GM23338 (cell line): Measurements from ENCODE around the gene TRIM34. TPM values are rescaled to one million over a fixed set of nuclear protein-coding genes. Genes with fewer than 3 reads are reported as not detected.
A peak's percentile ranks its signal among the peaks of the same experiment; 100 is the strongest.
"Not testable (repeated sequence)": the region's sequence is repeated elsewhere in the genome, so short reads cannot be mapped to it uniquely, and the experiment has no call there.

ENCODE experiments used
- ATAC-seq: fragments of 200-7000 bp; cut with Tn5 transposase; 3 replicates; pipeline ENCODE4 v1.9.1; 2020
- DNase-seq: peaks from one replicate; pipeline ENCODE4 v3.0.0-alpha.2; 2015; ENCODE audit warnings: low spot score
- H2AFZ ChIP-seq: fragments of 200-600 bp; sonication (generic); 2 replicates; pipeline ENCODE4 v1.8.0; 2016; ENCODE audit warnings: antibody characterized with exemption, mild to moderate bottlenecking, moderate library complexity
- H3F3A ChIP-seq: fragments of 200-600 bp; sonication (generic); replicated peaks from 2 replicates; pipeline ENCODE4 v1.8.0; 2017; ENCODE audit warnings: antibody characterized with exemption, mixed run types, low read depth
- H3K27ac ChIP-seq: fragments of 200-600 bp; sonication (generic); 2 replicates; pipeline ENCODE4 v1.6.1; 2016; ENCODE audit warnings: low read depth
- H3K27me3 ChIP-seq: fragments of 200-600 bp; sonication (generic); 2 replicates; pipeline ENCODE4 v1.8.0; 2016; ENCODE audit warnings: mild to moderate bottlenecking, mixed run types, moderate library complexity; ENCODE audit not compliant: insufficient read depth
- H3K36me3 ChIP-seq: fragments of 200-600 bp; sonication (generic); 2 replicates; pipeline ENCODE4 v1.8.0; 2016; ENCODE audit warnings: mild to moderate bottlenecking; ENCODE audit not compliant: insufficient read depth
- H3K4me1 ChIP-seq: fragments of 200-600 bp; sonication (generic); 2 replicates; pipeline ENCODE4 v1.8.0; 2016; ENCODE audit warnings: mild to moderate bottlenecking, moderate library complexity; ENCODE audit not compliant: insufficient read depth
- H3K4me2 ChIP-seq: fragments of 200-600 bp; sonication (generic); 2 replicates; pipeline ENCODE4 v1.7.1; 2017; ENCODE audit warnings: mixed run types
- H3K4me3 ChIP-seq: fragments of 200-600 bp; sonication (generic); 2 replicates; pipeline ENCODE4 v1.6.1; 2016; ENCODE audit warnings: mixed run types
- H3K79me2 ChIP-seq: fragments of 200-600 bp; sonication (generic); replicated peaks from 2 replicates; pipeline ENCODE4 v1.8.0; 2017; ENCODE audit warnings: mild to moderate bottlenecking; ENCODE audit not compliant: insufficient read depth
- H3K9me2 ChIP-seq: fragments of 200-600 bp; sonication (generic); 2 replicates; pipeline ENCODE4 v1.8.0; 2017; ENCODE audit not compliant: insufficient read depth
- H4K20me1 ChIP-seq: fragments of 200-600 bp; sonication (generic); replicated peaks from 2 replicates; pipeline ENCODE4 v1.8.0; 2017; ENCODE audit warnings: mild to moderate bottlenecking; ENCODE audit not compliant: insufficient read depth
- H3K27ac Mint-ChIP-seq: 2 replicates; pipeline ENCODE4 v1.8.0; 2020; ENCODE audit warnings: inconsistent platforms, mild to moderate bottlenecking, moderate library complexity, mixed read lengths
- H3K27me3 Mint-ChIP-seq: 3 replicates; pipeline ENCODE4 v1.8.0; 2022; ENCODE audit warnings: low read depth, mild to moderate bottlenecking, moderate library complexity, mixed read lengths, inconsistent platforms; ENCODE audit not compliant: insufficient read depth, poor library complexity
- H3K36me3 Mint-ChIP-seq: 3 replicates; pipeline ENCODE4 v1.8.0; 2021; ENCODE audit warnings: low read depth, mild to moderate bottlenecking, inconsistent platforms, moderate library complexity, mixed read lengths
- H3K4me1 Mint-ChIP-seq: 3 replicates; pipeline ENCODE4 v1.8.0; 2020; ENCODE audit warnings: mild to moderate bottlenecking, inconsistent platforms, mixed read lengths
- H3K4me3 Mint-ChIP-seq: 3 replicates; pipeline ENCODE4 v1.8.0; 2021; ENCODE audit warnings: moderate library complexity, mild to moderate bottlenecking, inconsistent platforms, mixed read lengths
- H3K9me3 Mint-ChIP-seq: 3 replicates; pipeline ENCODE4 v1.8.0; 2020; ENCODE audit warnings: moderate library complexity, mild to moderate bottlenecking, inconsistent platforms, mixed read lengths
- STAT1 ChIP-seq: IDR thresholded peaks from one replicate; pipeline ENCODE4 v1.6.1; 2016; ENCODE audit warnings: antibody characterized with exemption; ENCODE audit not compliant: unreplicated experiment
- polyA plus RNA-seq: library from polyadenylated mRNA; unstranded; fragments of >200 nt; fragmentation: Nextera tagmentation; extraction: Ambion mirVana; gene quantifications from 2 replicates; pipeline ENCODE4 v1.2.1, GENCODE V29; 2016
- total RNA-seq: library from RNA; depleted of rRNA; stranded (reverse); fragments of >200 nt; shearing (Covaris generic); gene quantifications from 2 replicates; pipeline ENCODE4 v1.2.3, GENCODE V29; 2014
- TF ChIP-seq, protein P1 (sequence below): fragments of 250-450 bp; sonication (Bioruptor Pico); IDR thresholded peaks from 2 replicates; pipeline ENCODE4 v1.5.0; 2020; ENCODE audit warnings: mild to moderate bottlenecking, moderate library complexity
- TF ChIP-seq, protein P2 (sequence below), 2 experiments: fragments of 200-600 bp in 1 of 2; sonication (generic) in 1 of 2; conservative IDR thresholded peaks; 2 replicates each; pipeline versions ENCODE4 v1.5.1 to v1.6.1; 2016 to 2017; ENCODE audit warnings: antibody characterized with exemption in 2 of 2, low read depth in 2 of 2, mild to moderate bottlenecking in 2 of 2, moderate library complexity in 1 of 2
- TF ChIP-seq, protein P3 (sequence below): IDR thresholded peaks from one replicate; pipeline ENCODE4 v1.6.1; 2018; ENCODE audit warnings: antibody characterized with exemption; ENCODE audit not compliant: unreplicated experiment

The TRIM34 gene
- total and polyA plus RNA-seq, 2 experiments from 2014 or later: 1.9 to 2.6 TPM

DNA sequence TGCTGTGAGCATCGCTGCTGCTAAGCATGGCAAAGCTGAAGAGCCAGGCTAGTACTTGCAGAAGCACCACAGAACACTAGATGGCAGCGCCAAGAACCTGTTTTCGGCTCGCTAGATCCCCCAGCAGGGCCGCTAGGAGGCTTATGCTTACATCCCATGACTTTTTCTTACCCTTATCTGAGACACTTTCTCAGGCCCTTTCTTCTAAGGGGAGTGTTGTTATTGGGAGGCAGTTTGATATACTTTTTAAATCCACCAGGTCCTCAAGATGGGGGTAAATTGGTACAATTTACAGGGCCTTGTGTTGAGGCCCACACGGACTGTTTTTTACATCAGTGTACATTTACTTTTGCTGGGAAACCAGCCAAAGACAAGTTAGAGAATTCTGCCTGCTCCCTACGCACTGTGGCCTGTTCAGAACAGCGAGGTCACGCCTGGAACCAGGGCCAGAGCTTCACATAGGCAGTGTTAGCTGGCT, 24.4 kb upstream of the TRIM34 start:
- Mint-ChIP-seq H3K9me3 (no peaks in the 10 kb centered on the region), H3K4me1 (peaks cover 45% of the 10 kb centered on the region), H3K36me3 (peaks cover 24% of the 10 kb centered on the region), H3K4me3 (no peak overlapping the region), H3K27ac (no peak overlapping the region), H3K27me3 (peaks cover 8% of the 10 kb centered on the region)
- H3K27me3 ChIP-seq: no peaks in the 10 kb centered on the region
- ATAC-seq: peak; percentile 78
- H4K20me1 ChIP-seq: peaks cover 3% of the 10 kb centered on the region
- no peak overlapping the region for H2AFZ ChIP-seq
- 0 out of 2 replicates have a peak overlapping the region, but pooled peaks have one; percentile 18 for H3K4me2 ChIP-seq
- peak; percentile 92 for DNase-seq
- peaks cover 79% of the 10 kb centered on the region for H3K79me2 ChIP-seq
- peaks cover 27% of the 10 kb centered on the region for H3K4me1 ChIP-seq
- H3F3A ChIP-seq: 0 out of 2 replicates have a peak, but pooled peaks cover 3% of the 10 kb centered on the region
- TF ChIP-seq, protein P1, sequence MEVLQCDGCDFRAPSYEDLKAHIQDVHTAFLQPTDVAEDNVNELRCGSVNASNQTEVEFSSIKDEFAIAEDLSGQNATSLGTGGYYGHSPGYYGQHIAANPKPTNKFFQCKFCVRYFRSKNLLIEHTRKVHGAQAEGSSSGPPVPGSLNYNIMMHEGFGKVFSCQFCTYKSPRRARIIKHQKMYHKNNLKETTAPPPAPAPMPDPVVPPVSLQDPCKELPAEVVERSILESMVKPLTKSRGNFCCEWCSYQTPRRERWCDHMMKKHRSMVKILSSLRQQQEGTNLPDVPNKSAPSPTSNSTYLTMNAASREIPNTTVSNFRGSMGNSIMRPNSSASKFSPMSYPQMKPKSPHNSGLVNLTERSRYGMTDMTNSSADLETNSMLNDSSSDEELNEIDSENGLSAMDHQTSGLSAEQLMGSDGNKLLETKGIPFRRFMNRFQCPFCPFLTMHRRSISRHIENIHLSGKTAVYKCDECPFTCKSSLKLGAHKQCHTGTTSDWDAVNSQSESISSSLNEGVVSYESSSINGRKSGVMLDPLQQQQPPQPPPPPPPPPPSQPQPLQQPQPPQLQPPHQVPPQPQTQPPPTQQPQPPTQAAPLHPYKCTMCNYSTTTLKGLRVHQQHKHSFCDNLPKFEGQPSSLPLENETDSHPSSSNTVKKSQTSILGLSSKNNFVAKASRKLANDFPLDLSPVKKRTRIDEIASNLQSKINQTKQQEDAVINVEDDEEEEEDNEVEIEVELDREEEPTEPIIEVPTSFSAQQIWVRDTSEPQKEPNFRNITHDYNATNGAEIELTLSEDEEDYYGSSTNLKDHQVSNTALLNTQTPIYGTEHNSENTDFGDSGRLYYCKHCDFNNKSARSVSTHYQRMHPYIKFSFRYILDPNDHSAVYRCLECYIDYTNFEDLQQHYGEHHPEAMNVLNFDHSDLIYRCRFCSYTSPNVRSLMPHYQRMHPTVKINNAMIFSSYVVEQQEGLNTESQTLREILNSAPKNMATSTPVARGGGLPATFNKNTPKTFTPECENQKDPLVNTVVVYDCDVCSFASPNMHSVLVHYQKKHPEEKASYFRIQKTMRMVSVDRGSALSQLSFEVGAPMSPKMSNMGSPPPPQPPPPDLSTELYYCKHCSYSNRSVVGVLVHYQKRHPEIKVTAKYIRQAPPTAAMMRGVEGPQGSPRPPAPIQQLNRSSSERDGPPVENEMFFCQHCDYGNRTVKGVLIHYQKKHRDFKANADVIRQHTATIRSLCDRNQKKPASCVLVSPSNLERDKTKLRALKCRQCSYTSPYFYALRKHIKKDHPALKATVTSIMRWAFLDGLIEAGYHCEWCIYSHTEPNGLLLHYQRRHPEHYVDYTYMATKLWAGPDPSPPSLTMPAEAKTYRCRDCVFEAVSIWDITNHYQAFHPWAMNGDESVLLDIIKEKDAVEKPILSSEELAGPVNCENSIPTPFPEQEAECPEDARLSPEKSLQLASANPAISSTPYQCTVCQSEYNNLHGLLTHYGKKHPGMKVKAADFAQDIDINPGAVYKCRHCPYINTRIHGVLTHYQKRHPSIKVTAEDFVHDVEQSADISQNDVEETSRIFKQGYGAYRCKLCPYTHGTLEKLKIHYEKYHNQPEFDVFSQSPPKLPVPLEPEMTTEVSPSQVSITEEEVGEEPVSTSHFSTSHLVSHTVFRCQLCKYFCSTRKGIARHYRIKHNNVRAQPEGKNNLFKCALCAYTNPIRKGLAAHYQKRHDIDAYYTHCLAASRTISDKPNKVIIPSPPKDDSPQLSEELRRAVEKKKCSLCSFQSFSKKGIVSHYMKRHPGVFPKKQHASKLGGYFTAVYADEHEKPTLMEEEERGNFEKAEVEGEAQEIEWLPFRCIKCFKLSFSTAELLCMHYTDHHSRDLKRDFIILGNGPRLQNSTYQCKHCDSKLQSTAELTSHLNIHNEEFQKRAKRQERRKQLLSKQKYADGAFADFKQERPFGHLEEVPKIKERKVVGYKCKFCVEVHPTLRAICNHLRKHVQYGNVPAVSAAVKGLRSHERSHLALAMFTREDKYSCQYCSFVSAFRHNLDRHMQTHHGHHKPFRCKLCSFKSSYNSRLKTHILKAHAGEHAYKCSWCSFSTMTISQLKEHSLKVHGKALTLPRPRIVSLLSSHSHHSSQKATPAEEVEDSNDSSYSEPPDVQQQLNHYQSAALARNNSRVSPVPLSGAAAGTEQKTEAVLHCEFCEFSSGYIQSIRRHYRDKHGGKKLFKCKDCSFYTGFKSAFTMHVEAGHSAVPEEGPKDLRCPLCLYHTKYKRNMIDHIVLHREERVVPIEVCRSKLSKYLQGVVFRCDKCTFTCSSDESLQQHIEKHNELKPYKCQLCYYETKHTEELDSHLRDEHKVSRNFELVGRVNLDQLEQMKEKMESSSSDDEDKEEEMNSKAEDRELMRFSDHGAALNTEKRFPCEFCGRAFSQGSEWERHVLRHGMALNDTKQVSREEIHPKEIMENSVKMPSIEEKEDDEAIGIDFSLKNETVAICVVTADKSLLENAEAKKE (CRISPR knock-in tag): no peak
- TF ChIP-seq, protein P2, sequence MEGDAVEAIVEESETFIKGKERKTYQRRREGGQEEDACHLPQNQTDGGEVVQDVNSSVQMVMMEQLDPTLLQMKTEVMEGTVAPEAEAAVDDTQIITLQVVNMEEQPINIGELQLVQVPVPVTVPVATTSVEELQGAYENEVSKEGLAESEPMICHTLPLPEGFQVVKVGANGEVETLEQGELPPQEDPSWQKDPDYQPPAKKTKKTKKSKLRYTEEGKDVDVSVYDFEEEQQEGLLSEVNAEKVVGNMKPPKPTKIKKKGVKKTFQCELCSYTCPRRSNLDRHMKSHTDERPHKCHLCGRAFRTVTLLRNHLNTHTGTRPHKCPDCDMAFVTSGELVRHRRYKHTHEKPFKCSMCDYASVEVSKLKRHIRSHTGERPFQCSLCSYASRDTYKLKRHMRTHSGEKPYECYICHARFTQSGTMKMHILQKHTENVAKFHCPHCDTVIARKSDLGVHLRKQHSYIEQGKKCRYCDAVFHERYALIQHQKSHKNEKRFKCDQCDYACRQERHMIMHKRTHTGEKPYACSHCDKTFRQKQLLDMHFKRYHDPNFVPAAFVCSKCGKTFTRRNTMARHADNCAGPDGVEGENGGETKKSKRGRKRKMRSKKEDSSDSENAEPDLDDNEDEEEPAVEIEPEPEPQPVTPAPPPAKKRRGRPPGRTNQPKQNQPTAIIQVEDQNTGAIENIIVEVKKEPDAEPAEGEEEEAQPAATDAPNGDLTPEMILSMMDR (conservative IDR thresholded peaks at IDR 0.05; ENCODE audit: low read depth in 2 of 2): peak; percentile 81 to 82
- TF ChIP-seq, protein P3, sequence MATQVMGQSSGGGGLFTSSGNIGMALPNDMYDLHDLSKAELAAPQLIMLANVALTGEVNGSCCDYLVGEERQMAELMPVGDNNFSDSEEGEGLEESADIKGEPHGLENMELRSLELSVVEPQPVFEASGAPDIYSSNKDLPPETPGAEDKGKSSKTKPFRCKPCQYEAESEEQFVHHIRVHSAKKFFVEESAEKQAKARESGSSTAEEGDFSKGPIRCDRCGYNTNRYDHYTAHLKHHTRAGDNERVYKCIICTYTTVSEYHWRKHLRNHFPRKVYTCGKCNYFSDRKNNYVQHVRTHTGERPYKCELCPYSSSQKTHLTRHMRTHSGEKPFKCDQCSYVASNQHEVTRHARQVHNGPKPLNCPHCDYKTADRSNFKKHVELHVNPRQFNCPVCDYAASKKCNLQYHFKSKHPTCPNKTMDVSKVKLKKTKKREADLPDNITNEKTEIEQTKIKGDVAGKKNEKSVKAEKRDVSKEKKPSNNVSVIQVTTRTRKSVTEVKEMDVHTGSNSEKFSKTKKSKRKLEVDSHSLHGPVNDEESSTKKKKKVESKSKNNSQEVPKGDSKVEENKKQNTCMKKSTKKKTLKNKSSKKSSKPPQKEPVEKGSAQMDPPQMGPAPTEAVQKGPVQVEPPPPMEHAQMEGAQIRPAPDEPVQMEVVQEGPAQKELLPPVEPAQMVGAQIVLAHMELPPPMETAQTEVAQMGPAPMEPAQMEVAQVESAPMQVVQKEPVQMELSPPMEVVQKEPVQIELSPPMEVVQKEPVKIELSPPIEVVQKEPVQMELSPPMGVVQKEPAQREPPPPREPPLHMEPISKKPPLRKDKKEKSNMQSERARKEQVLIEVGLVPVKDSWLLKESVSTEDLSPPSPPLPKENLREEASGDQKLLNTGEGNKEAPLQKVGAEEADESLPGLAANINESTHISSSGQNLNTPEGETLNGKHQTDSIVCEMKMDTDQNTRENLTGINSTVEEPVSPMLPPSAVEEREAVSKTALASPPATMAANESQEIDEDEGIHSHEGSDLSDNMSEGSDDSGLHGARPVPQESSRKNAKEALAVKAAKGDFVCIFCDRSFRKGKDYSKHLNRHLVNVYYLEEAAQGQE: no peak
- TF ChIP-seq STAT1: no peak
- peaks cover 16% of the 10 kb centered on the region for H3K36me3 ChIP-seq
- no peaks in the 10 kb centered on the region for H3K9me2 ChIP-seq
- no peak overlapping the region for H3K4me3 ChIP-seq
- 0 out of 2 replicates have a peak overlapping the region, but pooled peaks have one; percentile 6 for H3K27ac ChIP-seq

DNA sequence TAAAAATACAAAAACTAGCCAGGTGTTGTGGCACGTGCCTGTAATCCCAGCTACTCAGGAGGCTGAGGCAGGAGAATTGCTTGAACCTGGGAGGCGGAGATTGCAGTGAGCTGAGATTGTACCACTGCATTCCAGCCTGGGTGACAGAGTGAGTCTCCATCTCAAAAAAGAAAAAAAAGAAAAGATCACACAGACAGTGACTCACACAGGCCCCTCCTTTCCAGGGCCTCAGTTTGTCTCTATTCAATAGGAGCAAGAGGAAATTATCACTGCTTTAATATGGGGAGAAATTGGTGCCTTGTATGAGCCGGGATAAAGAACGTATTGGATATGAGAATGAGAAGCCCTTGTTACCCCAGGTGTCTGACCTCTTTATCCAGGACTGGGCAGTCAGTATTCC, 22.0 kb upstream of the TRIM34 start:
- not testable (repeated sequence) for H3K4me3 Mint-ChIP-seq, H3F3A ChIP-seq, H3K9me2 ChIP-seq, H2AFZ ChIP-seq, H3K27me3 Mint-ChIP-seq, H3K27me3 ChIP-seq, H3K27ac Mint-ChIP-seq, H3K4me2 ChIP-seq, H3K27ac ChIP-seq, H4K20me1 ChIP-seq, H3K4me3 ChIP-seq, DNase-seq, ATAC-seq, H3K9me3 Mint-ChIP-seq
- Mint-ChIP-seq H3K4me1 (peaks cover 33% of the 10 kb centered on the region), H3K36me3 (peaks cover 44% of the 10 kb centered on the region)
- Histone ChIP-seq H3K79me2 (peaks cover 74% of the 10 kb centered on the region), H3K36me3 (peaks cover 36% of the 10 kb centered on the region), H3K4me1 (peaks cover 20% of the 10 kb centered on the region)
